ENCODE measurements around the gene DVL2.

Gene DVL2

GRCh38 chr17:7234083-7234951 lies at the start of gene DVL2:
TSS of gene DVL2 (minus strand) at chr17:7234517. CDS start at chr17:7234262, 255 bp downstream.
- DNase-seq (ENCODE audit: low spot score): peak; percentile 98

- no peak for DNase-seq (ENCODE audit: low spot score)
Measured at GRCh38 chr17:7283471-7284216, 49.3 kb upstream of the DVL2 start.

- DNase-seq (ENCODE audit: low spot score): no peak
Measured at GRCh38 chr17:7282752-7283321, 48.5 kb upstream of the DVL2 start.

- DNase-seq (ENCODE audit: low spot score): no peak
Measured at GRCh38 chr17:7281953-7282751, 47.8 kb upstream of the DVL2 start.

GRCh38 chr17:7281074-7281952 lies 47.0 kb upstream of the DVL2 start, which contains the start of gene SLC2A4:
TSS of gene SLC2A4 (plus strand) at chr17:7281718. CDS start at chr17:7281935, 217 bp downstream.
- peak; percentile 83 for DNase-seq (ENCODE audit: low spot score)

- peak; percentile 89 for DNase-seq (ENCODE audit: low spot score)
Measured at GRCh38 chr17:7280519-7281073, 46.3 kb upstream of the DVL2 start.

GRCh38 chr17:7279448-7279847 lies 45.1 kb upstream of the DVL2 start:
- no peak for DNase-seq (ENCODE audit: low spot score)

GRCh38 chr17:7266784-7267183 lies 32.5 kb upstream of the DVL2 start:
- no peak for DNase-seq (ENCODE audit: low spot score)

- no peak for DNase-seq (ENCODE audit: low spot score)
Measured at GRCh38 chr17:7263801-7264078, 29.4 kb upstream of the DVL2 start.

- DNase-seq (ENCODE audit: low spot score): no peak
Measured at GRCh38 chr17:7262935-7263800, 28.9 kb upstream of the DVL2 start.

GRCh38 chr17:7262192-7262934 lies 28.0 kb upstream of the DVL2 start, which contains the start of gene CLDN7:
TSS of gene CLDN7 (minus strand) at chr17:7262478. CDS start at chr17:7262043, 435 bp downstream.
- DNase-seq (ENCODE audit: low spot score): no peak

GRCh38 chr17:7261379-7262191 lies 27.3 kb upstream of the DVL2 start:
- DNase-seq (ENCODE audit: low spot score): no peak

- no peak for DNase-seq (ENCODE audit: low spot score)
Measured at GRCh38 chr17:7260651-7261378, 26.5 kb upstream of the DVL2 start.

GRCh38 chr17:7260151-7260550 lies 25.8 kb upstream of the DVL2 start:
- no peak for DNase-seq (ENCODE audit: low spot score)

- no peak for DNase-seq (ENCODE audit: low spot score)
Measured at GRCh38 chr17:7259555-7259889, 25.2 kb upstream of the DVL2 start.

- no peak for DNase-seq (ENCODE audit: low spot score)
Measured at GRCh38 chr17:7258731-7259554, 24.6 kb upstream of the DVL2 start.
